HepG2 (cell line): ENCODE measurements around the gene SF3B5. TPM values are rescaled to one million over a fixed set of nuclear protein-coding genes. Genes with fewer than 3 reads are reported as not detected.

ENCODE experiments used
- CHD4 ChIP-seq: fragments of 200-600 bp; sonication (generic); IDR thresholded peaks from 2 replicates; pipeline ENCODE4 v1.7.0; 2017; ENCODE audit warnings: mild to moderate bottlenecking, low read length, borderline replicate concordance
- FLYWCH1 ChIP-seq: sonication (generic); formaldehyde crosslinking; IDR thresholded peaks from 2 replicates; pipeline ENCODE4 v1.8.1; 2023; ENCODE audit warnings: mild to moderate bottlenecking, missing genetic modification reagents
- KLF13 ChIP-seq: sonication (generic); formaldehyde crosslinking; IDR thresholded peaks from 2 replicates; pipeline ENCODE4 v1.4.0; 2020; ENCODE audit warnings: mild to moderate bottlenecking, missing genetic modification reagents
- MAFG ChIP-seq: sonication (generic); formaldehyde crosslinking; IDR thresholded peaks from 2 replicates; pipeline ENCODE4 v1.5.1; 2020; ENCODE audit warnings: mild to moderate bottlenecking, missing genetic modification reagents
- MED1 ChIP-seq: sonication (generic); formaldehyde crosslinking; IDR thresholded peaks from 2 replicates; pipeline ENCODE4 v1.4.0; 2020; ENCODE audit warnings: missing genetic modification reagents
- MYNN ChIP-seq: sonication (generic); formaldehyde crosslinking; IDR thresholded peaks from 2 replicates; pipeline ENCODE4 v1.4.0; 2020; ENCODE audit warnings: mild to moderate bottlenecking, low read depth, missing genetic modification reagents
- NFATC3 ChIP-seq: sonication (generic); formaldehyde crosslinking; IDR thresholded peaks from 2 replicates; pipeline ENCODE4 v1.5.1; 2020; ENCODE audit warnings: mild to moderate bottlenecking, missing genetic modification reagents
- NFKB2 ChIP-seq: sonication (generic); formaldehyde crosslinking; IDR thresholded peaks from 2 replicates; pipeline ENCODE4 v1.4.0; 2020; ENCODE audit warnings: missing genetic modification reagents, borderline replicate concordance
- NR2C2 ChIP-seq: sonication (generic); formaldehyde crosslinking; IDR thresholded peaks from 2 replicates; pipeline ENCODE4 v1.4.0; 2020; ENCODE audit warnings: missing genetic modification reagents, mild to moderate bottlenecking, moderate library complexity, borderline replicate concordance
- POLR2AphosphoS2 ChIP-seq: IDR thresholded peaks from 2 replicates; pipeline ENCODE4 v1.6.1; 2011; ENCODE audit warnings: low read depth, low read length, improper control_type of control experiment
- TEAD3 ChIP-seq: optimal IDR thresholded peaks from 2 replicates; pipeline ENCODE3; 2016; ENCODE audit warnings: borderline replicate concordance
- TSC22D2 ChIP-seq: sonication (generic); formaldehyde crosslinking; IDR thresholded peaks from 2 replicates; pipeline ENCODE4 v1.5.1; 2020; ENCODE audit warnings: missing genetic modification reagents, mild to moderate bottlenecking, borderline replicate concordance
- ZBTB8A ChIP-seq: sonication (generic); formaldehyde crosslinking; IDR thresholded peaks from 2 replicates; pipeline ENCODE4 v1.4.0; 2020; ENCODE audit warnings: mild to moderate bottlenecking, low read depth, missing genetic modification reagents, borderline replicate concordance
- ZFAT ChIP-seq: sonication (generic); formaldehyde crosslinking; conservative IDR thresholded peaks from 2 replicates; pipeline ENCODE4 v1.8.1; 2023; ENCODE audit warnings: missing genetic modification reagents, inconsistent platforms
- ZNF251 ChIP-seq: sonication (generic); formaldehyde crosslinking; IDR thresholded peaks from 2 replicates; pipeline ENCODE4 v1.9.0; 2021; ENCODE audit warnings: mild to moderate bottlenecking, missing genetic modification reagents
- ZNF274 ChIP-seq: sonication (generic); formaldehyde crosslinking; IDR thresholded peaks from 2 replicates; pipeline ENCODE4 v1.5.1; 2020; ENCODE audit warnings: mild to moderate bottlenecking, missing genetic modification reagents
- ZNF3 ChIP-seq: IDR thresholded peaks from 2 replicates; pipeline ENCODE4 v1.7.0; 2017; ENCODE audit warnings: inconsistent platforms
- ZNF619 ChIP-seq: sonication (generic); formaldehyde crosslinking; IDR thresholded peaks from 2 replicates; pipeline ENCODE4 v1.4.0; 2020; ENCODE audit warnings: mild to moderate bottlenecking, missing genetic modification reagents
- ZNF773 ChIP-seq: sonication (generic); formaldehyde crosslinking; IDR thresholded peaks from 2 replicates; pipeline ENCODE4 v1.4.0; 2020; ENCODE audit warnings: missing genetic modification reagents, borderline replicate concordance
- polyA plus RNA-seq, 8 experiments: library from polyadenylated mRNA; depleted of rRNA in 3 of 8; stranded (reverse) in 7 of 8; unstranded in 1 of 8; fragments of >200 nt; fragmentation: Illumina TruSeq in 4 of 8; extraction: Trizol in 4 of 8; gene quantifications; 2 replicates each; pipeline versions ENCODE4 v1.2.1 to v1.2.3, GENCODE V29; 2011 to 2016; ENCODE audit warnings: low read depth in 4 of 8, missing spikeins in 1 of 8, mixed read lengths in 1 of 8; ENCODE audit not compliant: insufficient read depth in 1 of 8
- total RNA-seq, 5 experiments: library from RNA; depleted of rRNA; stranded (reverse); fragments of >200 nt; fragmentation: Illumina TruSeq; extraction: Trizol; gene quantifications; 2 replicates each; pipeline ENCODE4 v1.2.3, GENCODE V29; 2016; ENCODE audit warnings: low read depth in 1 of 5
- TF ChIP-seq, protein P1 (sequence below), 2 experiments: sonication (generic) in 1 of 2; formaldehyde crosslinking in 1 of 2; IDR thresholded peaks; 2 replicates each; pipeline versions ENCODE4 v1.5.1 to v1.6.1; 2011 to 2020; ENCODE audit warnings: borderline replicate concordance in 1 of 2, low read depth in 1 of 2, low read length in 1 of 2, mild to moderate bottlenecking in 1 of 2, missing genetic modification reagents in 1 of 2, moderate library complexity in 1 of 2
- TF ChIP-seq, protein P2 (sequence below): sonication (generic); formaldehyde crosslinking; IDR thresholded peaks from 2 replicates; pipeline ENCODE4 v1.8.0; 2022; ENCODE audit warnings: mild to moderate bottlenecking, missing genetic modification reagents
- TF ChIP-seq, protein P3 (sequence below): sonication (generic); formaldehyde crosslinking; IDR thresholded peaks from 2 replicates; pipeline ENCODE4 v1.4.0; 2020; ENCODE audit warnings: missing genetic modification reagents
- TF ChIP-seq, protein P4 (sequence below): sonication (generic); formaldehyde crosslinking; IDR thresholded peaks from 2 replicates; pipeline ENCODE4 v1.4.0; 2020; ENCODE audit warnings: missing genetic modification reagents, borderline replicate concordance

The SF3B5 gene
- total and polyA plus RNA-seq, 2 of the 13 experiments (the other 11 are each of a cell fraction or from before 2014, with no cell fraction given), result 263 to 292 TPM

DNA sequence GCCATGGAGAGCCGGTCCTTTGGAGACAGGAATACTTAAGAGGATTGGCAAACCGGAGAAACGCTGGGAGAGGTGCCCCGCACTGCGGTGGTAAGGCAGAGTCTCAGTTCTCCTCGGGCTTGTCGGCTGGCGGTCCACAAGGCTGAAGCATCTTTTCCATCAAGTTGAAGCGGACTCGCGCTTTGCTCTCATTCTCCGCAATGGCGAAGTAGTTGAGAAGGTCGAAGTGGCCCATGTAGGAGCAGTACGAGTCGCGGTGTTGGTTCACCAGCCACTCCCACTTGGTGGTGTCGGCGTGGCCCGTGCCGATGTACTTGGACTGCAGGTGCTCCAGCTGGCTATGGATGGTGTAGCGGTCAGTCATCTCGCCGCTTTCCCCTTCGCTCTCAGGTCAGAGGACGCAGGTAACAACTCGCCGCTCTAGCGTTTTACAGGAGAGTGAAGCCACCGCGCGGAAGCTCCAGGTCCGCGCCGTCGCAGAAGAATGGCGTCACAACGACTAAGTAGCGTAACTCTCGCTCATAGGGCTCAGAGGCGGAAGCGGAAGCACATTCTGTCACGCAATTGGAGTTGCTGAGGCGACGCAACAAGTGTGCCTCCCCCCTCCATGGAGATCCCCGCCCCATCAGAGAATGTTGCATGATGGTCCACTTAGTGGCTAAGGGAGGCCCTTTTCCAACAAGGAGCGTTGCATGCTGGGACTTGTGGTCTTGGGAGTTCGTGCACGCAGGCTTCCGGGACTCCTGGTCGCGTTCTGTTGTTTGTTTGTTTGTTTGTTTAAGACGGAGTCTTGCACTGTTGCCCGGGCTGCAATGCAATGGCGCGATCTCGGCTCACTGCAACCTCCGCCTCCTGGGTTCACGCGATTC, at the start of gene SF3B5 (continued):
- TF ChIP-seq, protein P1, sequence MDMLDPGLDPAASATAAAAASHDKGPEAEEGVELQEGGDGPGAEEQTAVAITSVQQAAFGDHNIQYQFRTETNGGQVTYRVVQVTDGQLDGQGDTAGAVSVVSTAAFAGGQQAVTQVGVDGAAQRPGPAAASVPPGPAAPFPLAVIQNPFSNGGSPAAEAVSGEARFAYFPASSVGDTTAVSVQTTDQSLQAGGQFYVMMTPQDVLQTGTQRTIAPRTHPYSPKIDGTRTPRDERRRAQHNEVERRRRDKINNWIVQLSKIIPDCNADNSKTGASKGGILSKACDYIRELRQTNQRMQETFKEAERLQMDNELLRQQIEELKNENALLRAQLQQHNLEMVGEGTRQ (IDR thresholded peaks at IDR 0.05; ENCODE audit: low read depth, low read length), result no peak
- TF ChIP-seq, protein P1 (CRISPR knock-in tag; IDR thresholded peaks at IDR 0.05; ENCODE audit: borderline replicate concordance), result no peak
- TF ChIP-seq NR2C2 (CRISPR knock-in tag) (peak; percentile 93), ZNF773 (CRISPR knock-in tag) (0 out of 2 replicates have a peak, but pooled peaks have one; percentile 38), TEAD3 (peak; percentile 90), ZNF3 (CRISPR knock-in tag) (no peak), MAFG (CRISPR knock-in tag) (no peak), NFKB2 (CRISPR knock-in tag) (no peak; the same call in 1 of the 2 replicates), ZNF251 (CRISPR knock-in tag) (peak; percentile 91; the same call in 1 of the 2 replicates), MYNN (CRISPR knock-in tag) (0 out of 2 replicates have a peak, but pooled peaks have one; percentile 76), CHD4 (no peak; the same call in 1 of the 2 replicates), TSC22D2 (CRISPR knock-in tag) (0 out of 2 replicates have a peak, but pooled peaks have one; percentile 77), ZBTB8A (CRISPR knock-in tag) (peak; percentile 49; the same call in 1 of the 2 replicates), KLF13 (peak; percentile 85), ZNF619 (CRISPR knock-in tag) (peak; percentile 27; the same call in 1 of the 2 replicates), ZFAT (CRISPR knock-in tag) (no peak), FLYWCH1 (no peak), POLR2AphosphoS2 (peak; percentile 69; the same call in 1 of the 2 replicates), MED1 (CRISPR knock-in tag) (peak; percentile 75), NFATC3 (CRISPR knock-in tag) (0 out of 2 replicates have a peak, but pooled peaks have one; percentile 30), ZNF274 (peak; percentile 26; the same call in 1 of the 2 replicates)
- TF ChIP-seq, protein P2, sequence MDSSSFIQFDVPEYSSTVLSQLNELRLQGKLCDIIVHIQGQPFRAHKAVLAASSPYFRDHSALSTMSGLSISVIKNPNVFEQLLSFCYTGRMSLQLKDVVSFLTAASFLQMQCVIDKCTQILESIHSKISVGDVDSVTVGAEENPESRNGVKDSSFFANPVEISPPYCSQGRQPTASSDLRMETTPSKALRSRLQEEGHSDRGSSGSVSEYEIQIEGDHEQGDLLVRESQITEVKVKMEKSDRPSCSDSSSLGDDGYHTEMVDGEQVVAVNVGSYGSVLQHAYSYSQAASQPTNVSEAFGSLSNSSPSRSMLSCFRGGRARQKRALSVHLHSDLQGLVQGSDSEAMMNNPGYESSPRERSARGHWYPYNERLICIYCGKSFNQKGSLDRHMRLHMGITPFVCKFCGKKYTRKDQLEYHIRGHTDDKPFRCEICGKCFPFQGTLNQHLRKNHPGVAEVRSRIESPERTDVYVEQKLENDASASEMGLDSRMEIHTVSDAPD (CRISPR knock-in tag), result no peak
- TF ChIP-seq, protein P3, sequence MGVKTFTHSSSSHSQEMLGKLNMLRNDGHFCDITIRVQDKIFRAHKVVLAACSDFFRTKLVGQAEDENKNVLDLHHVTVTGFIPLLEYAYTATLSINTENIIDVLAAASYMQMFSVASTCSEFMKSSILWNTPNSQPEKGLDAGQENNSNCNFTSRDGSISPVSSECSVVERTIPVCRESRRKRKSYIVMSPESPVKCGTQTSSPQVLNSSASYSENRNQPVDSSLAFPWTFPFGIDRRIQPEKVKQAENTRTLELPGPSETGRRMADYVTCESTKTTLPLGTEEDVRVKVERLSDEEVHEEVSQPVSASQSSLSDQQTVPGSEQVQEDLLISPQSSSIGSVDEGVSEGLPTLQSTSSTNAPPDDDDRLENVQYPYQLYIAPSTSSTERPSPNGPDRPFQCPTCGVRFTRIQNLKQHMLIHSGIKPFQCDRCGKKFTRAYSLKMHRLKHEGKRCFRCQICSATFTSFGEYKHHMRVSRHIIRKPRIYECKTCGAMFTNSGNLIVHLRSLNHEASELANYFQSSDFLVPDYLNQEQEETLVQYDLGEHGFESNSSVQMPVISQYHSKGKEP (CRISPR knock-in tag), result no peak
- TF ChIP-seq, protein P4, sequence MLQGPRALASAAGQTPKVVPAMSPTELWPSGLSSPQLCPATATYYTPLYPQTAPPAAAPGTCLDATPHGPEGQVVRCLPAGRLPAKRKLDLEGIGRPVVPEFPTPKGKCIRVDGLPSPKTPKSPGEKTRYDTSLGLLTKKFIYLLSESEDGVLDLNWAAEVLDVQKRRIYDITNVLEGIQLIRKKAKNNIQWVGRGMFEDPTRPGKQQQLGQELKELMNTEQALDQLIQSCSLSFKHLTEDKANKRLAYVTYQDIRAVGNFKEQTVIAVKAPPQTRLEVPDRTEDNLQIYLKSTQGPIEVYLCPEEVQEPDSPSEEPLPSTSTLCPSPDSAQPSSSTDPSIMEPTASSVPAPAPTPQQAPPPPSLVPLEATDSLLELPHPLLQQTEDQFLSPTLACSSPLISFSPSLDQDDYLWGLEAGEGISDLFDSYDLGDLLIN (CRISPR knock-in tag), result no peak
